HFFc6 (cell line): Measurements from ENCODE around the gene IGSF9B. TPM values are rescaled to one million over a fixed set of nuclear protein-coding genes. Genes with fewer than 3 reads are reported as not detected.

Experiments used
- DNase-seq: peaks from one replicate; pipeline ENCODE4 v3.0.0-alpha.2; 2018
- H3K27ac Mint-ChIP-seq: 2 replicates; pipeline ENCODE4 v1.8.0; 2020; ENCODE audit warnings: mild to moderate bottlenecking, mixed read lengths
- H3K27me3 Mint-ChIP-seq: 2 replicates; pipeline ENCODE4 v1.8.0; 2021; ENCODE audit warnings: mild to moderate bottlenecking, moderate library complexity, mixed read lengths; ENCODE audit not compliant: insufficient read depth
- H3K36me3 Mint-ChIP-seq: 2 replicates; pipeline ENCODE4 v1.8.0; 2021; ENCODE audit warnings: low read depth, mixed read lengths
- H3K4me1 Mint-ChIP-seq: 2 replicates; pipeline ENCODE4 v1.8.0; 2020; ENCODE audit warnings: low read depth, mixed read lengths
- H3K4me3 Mint-ChIP-seq: 2 replicates; pipeline ENCODE4 v1.8.0; 2020; ENCODE audit warnings: mild to moderate bottlenecking, moderate library complexity, mixed read lengths
- H3K9me3 Mint-ChIP-seq: 2 replicates; pipeline ENCODE4 v1.8.0; 2020; ENCODE audit warnings: mild to moderate bottlenecking, mixed read lengths
- CTCF ChIP-seq: fragments of 200-600 bp; sonication (generic); IDR thresholded peaks from 2 replicates; pipeline ENCODE4 v1.5.0; 2021; ENCODE audit warnings: antibody characterized with exemption, mild to moderate bottlenecking
- total RNA-seq, 6 experiments: library from RNA; stranded (reverse); fragmentation: NEBNext Ultra II Directional; extraction: Animal tissue kit (Norgen Biotek cat#: 25700); gene quantifications; 2 replicates in 1 of 6; 3 replicates in 5 of 6; pipeline ENCODE4 v1.2.3, GENCODE V29; 2021

Gene IGSF9B
- total RNA-seq, 6 experiments from 2014 or later = not detected

- H3K36me3 Mint-ChIP-seq = no peaks in the 10 kb centered on the region
- no peak for TF ChIP-seq CTCF
- H3K4me1 Mint-ChIP-seq = peaks cover 2% of the 10 kb centered on the region; the same call in 1 of the 2 replicates
- H3K27ac Mint-ChIP-seq = no peak overlapping the region
- no peaks in the 10 kb centered on the region for H3K9me3 Mint-ChIP-seq
- peak overlapping the region; percentile 62; the same call in 1 of the 2 replicates for H3K4me3 Mint-ChIP-seq
- H3K27me3 Mint-ChIP-seq = peaks cover 41% of the 10 kb centered on the region
- DNase-seq = no peak
Measured at GRCh38 chr11:133952199-133953190, 4.3 kb downstream of the IGSF9B start.

GRCh38 chr11:133951327-133952198 is 5.2 kb downstream of the IGSF9B start:
- no peaks in the 10 kb centered on the region for H3K9me3 Mint-ChIP-seq

DNA sequence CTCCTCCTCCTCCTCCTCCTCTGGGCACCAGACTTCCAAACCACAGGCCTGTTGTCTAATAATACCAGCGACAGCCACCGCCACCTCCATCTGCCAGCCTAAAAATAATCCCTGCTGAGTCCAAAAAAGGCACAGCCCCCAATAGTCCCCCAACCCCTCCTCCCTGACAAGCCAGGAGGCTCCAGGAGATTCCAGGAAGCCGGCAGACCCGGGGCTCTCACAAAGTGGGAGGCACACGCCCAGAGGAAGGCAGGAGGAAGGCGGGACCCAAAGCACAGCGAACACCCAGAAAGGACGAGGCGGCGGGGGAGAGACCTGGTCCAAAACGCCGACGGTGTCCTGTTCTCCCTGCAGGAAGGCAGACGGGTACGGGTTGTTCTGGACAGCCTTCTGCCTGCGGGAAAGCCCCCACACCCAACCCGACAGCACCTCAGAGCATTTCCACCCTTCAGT is 5.9 kb downstream of the IGSF9B start:
- no peak for DNase-seq
- Mint-ChIP-seq H3K36me3 (no peaks in the 10 kb centered on the region), H3K27me3 (peaks cover 37% of the 10 kb centered on the region), H3K27ac (no peak overlapping the region), H3K4me3 (no peak overlapping the region), H3K9me3 (no peaks in the 10 kb centered on the region), H3K4me1 (no peaks in the 10 kb centered on the region; the same call in 1 of the 2 replicates)
- no peak for TF ChIP-seq CTCF

More at GRCh38 chr11:133951327-133952198, 5.2 kb downstream of the IGSF9B start:
- H3K4me1 Mint-ChIP-seq = no peaks in the 10 kb centered on the region; the same call in 1 of the 2 replicates
- H3K36me3 Mint-ChIP-seq = no peaks in the 10 kb centered on the region
- H3K4me3 Mint-ChIP-seq = peak overlapping the region; percentile 62
- TF ChIP-seq CTCF = no peak
- peak; percentile 33 for DNase-seq
- H3K27ac Mint-ChIP-seq = no peak overlapping the region
- H3K27me3 Mint-ChIP-seq = peaks cover 37% of the 10 kb centered on the region

- no peak for TF ChIP-seq CTCF
- no peak for DNase-seq
- H3K4me3 Mint-ChIP-seq = no peak overlapping the region
- H3K4me1 Mint-ChIP-seq = no peaks in the 10 kb centered on the region; the same call in 1 of the 2 replicates
- peaks cover 35% of the 10 kb centered on the region for H3K27me3 Mint-ChIP-seq
- H3K9me3 Mint-ChIP-seq = no peaks in the 10 kb centered on the region
- H3K36me3 Mint-ChIP-seq = no peaks in the 10 kb centered on the region
- H3K27ac Mint-ChIP-seq = no peak overlapping the region
Measured at GRCh38 chr11:133950421-133950820, 6.3 kb downstream of the IGSF9B start.

DNA sequence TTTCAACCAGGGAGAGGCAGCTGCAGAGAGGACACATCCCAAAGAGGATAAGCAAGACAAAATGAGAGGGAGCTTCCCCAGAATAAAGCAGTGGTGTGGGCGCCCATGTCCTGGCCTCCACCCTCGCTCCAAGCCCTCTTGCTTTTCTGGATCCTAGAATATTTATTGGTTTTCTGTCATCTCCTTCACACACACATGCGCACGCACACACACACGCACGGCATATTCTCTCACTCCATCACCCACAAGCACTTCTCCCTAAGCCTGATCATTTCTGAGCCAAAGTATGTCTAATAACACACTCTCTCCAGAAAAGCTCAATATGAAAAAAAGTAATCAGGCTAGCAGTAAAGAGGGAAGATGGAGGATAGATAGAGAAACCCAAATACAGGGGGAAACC is 7.6 kb downstream of the IGSF9B start:
- no peak overlapping the region for H3K4me3 Mint-ChIP-seq
- no peak for TF ChIP-seq CTCF
- no peaks in the 10 kb centered on the region for H3K36me3 Mint-ChIP-seq
- DNase-seq = no peak
- no peaks in the 10 kb centered on the region for H3K9me3 Mint-ChIP-seq
- peaks cover 26% of the 10 kb centered on the region for H3K27me3 Mint-ChIP-seq
- no peak overlapping the region for H3K27ac Mint-ChIP-seq
- H3K4me1 Mint-ChIP-seq = no peaks in the 10 kb centered on the region; the same call in 1 of the 2 replicates
